KOPT-K1 (cell line): ENCODE results near the gene ZNF197.
A peak's percentile ranks its signal among the peaks of the same experiment; 100 is the strongest.
"Not testable (repeated sequence)": the region's sequence is repeated elsewhere in the genome, so short reads cannot be mapped to it uniquely, and the experiment has no call there.

Experiments
- H3K27ac ChIP-seq: fragments of 200-600 bp; sonication (generic); 2 replicates; pipeline ENCODE4 v1.5.1; 2016; ENCODE audit warnings: antibody characterized with exemption, mild to moderate bottlenecking, low read depth, low read length; ENCODE audit not compliant: poor library complexity, severe bottlenecking
- H3K36me3 ChIP-seq: fragments of 200-600 bp; sonication (generic); 2 replicates; pipeline ENCODE4 v1.5.1; 2017; ENCODE audit warnings: antibody characterized with exemption, mild to moderate bottlenecking, low read length, moderate library complexity; ENCODE audit not compliant: insufficient read depth
- H3K9me3 ChIP-seq: fragments of 200-600 bp; sonication (generic); 2 replicates; pipeline ENCODE4 v1.5.1; 2017; ENCODE audit warnings: antibody characterized with exemption, low read length, mild to moderate bottlenecking; ENCODE audit not compliant: insufficient read depth, poor library complexity, severe bottlenecking

Gene ZNF197

DNA sequence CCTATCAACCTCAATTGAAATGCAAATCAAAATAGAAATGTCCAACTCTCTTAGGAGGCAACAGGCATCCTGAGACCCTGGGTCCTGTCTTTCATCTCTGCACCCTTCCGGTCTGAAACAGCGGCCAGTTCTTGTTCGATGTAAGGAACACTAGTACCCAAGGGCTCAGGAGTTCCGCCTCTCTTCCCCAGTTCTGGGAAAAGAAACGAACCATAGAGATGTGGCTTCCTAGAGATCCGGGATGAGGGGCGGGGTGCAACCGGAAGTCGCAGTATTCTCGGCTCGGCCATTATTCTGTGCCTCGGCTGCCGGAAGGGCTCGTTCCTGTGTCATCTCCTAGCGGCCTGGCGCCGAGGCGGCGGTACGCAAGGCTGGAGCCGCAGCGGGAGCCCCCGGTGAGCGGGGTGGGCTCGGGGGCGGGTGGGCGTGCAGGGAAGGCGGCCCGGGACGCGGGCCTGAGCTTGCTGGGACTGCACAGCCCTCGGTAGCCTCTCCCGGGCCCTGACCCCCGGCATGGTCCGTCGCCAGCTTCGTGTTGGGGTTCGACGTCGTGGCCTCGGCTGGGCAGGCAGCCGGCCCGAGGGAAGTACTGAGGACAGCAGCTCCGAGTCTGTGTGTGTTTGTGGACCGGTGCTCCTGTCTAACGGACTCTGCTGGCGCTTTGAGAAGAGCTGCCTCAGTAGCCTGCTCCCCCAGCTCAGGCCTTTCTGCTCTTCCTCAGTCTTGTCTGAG is at the start of gene ZNF197:
Gene ZNF197, plus strand, starts transcription at position 288 of the 732 bp plus-strand sequence. CDS start 4,119 bp downstream, outside the sequence.
- no peaks in the 10 kb centered on the region for H3K9me3 ChIP-seq
- H3K36me3 ChIP-seq, result peaks cover 20% of the 10 kb centered on the region
- H3K27ac ChIP-seq, result peak within 1 kb of the TSS; percentile 76

DNA sequence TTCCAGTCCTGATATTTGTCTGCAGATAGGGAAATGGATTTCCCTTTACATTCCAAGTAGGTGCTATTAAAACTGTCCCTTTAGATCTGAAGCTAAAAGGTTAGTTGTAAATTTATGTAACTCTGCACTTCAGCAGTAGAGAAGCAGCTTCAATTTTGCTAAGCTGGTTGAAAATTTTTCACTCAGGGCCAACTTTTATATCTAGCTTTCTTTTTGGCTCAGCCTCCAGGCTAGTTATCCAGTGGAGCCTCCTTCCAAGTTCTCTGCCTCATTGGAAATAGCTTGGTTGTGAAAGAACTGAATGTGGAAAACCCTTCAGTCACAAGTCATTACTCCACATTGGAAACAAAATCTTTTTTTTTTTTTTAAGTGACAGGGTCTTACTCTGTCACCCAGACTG is 48.2 kb upstream of the ZNF197 start:
- Histone ChIP-seq H3K36me3 (peaks cover 7% of the 10 kb centered on the region; the same call in 1 of the 2 replicates), H3K27ac (no peak overlapping the region), H3K9me3 (peaks cover 57% of the 10 kb centered on the region)

DNA sequence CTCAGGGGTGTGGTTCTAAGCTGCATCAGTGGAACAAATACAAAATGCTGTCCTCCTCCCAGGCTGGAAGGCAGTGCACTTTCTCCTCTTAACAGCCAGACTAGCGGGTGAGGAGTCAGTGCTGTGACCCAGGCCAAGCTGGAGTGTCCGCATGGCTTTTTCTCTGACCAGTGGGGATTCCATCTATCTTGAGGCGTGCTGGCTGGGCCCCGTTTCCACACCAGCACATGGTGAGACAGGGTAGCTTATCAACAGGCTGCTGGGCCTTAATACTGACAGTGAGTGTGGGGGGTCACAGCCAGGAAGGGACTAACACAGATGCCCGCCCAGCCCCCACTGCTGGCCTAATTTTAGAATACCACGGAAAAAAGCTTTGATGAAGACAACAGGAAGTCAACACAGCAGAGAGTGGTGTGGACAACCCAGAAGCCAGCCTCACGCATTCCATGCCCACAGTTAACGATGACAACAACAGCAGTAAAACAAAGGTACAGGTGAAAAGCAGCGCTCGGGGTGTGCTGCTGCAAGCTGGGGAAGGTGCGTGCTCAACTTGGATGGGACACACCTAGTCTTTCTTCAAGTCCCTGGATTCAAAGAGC is 47.4 kb upstream of the ZNF197 start:
- H3K36me3 ChIP-seq, H3K27ac ChIP-seq: not testable (repeated sequence)
- H3K9me3 ChIP-seq, result peaks cover 49% of the 10 kb centered on the region

DNA sequence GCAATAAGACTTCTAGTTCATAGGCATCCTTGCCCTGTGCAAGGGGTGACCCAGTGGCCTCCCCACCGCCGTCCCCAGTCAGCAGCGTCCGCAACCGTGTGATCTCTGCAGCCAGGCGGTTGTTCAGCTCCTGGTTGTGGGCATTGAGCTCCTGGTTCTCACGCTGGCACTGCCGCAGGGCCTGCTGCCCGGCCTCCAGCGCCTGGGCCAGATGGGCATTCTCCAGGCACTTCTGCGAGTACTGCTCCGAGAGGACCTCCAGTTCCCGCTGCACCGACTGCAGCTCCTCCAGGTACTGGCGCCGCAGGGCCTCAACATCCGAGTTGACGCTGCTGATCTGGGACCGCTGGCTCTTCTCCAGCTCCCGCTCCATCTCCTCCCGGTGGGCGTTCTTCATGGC is 46.5 kb upstream of the ZNF197 start:
- H3K36me3 ChIP-seq, H3K27ac ChIP-seq: not testable (repeated sequence)
- H3K9me3 ChIP-seq, result peaks cover 41% of the 10 kb centered on the region

DNA sequence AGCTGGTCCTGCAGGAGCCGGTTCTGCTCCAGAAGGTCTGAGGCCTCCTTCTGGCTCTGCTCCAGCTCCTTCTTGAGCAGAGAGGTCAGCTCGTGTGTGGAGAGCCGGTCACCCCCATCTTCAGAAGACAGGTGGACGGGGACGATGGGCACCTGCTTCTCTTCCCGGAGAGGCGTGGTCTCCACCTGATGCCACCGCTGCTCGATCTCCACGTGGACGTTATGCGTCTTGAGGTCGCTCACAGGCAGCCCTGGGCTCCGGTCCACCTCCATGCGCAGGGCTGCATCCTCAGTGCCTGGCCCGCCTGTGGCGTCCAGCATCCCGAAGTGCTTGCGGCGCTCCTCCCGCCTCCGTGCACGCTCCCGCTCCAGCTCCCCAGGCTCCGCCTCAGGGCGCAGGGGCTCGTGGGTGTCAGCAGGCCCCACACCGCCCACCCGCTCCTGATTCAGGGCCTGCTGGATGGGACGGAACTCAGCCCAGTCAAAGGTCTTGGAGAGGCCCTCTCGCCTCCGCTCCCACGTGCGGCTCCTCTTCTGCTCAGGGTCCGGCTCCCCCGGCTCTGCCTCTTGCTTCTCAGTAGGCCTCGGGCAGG is 45.8 kb upstream of the ZNF197 start:
- peaks cover 36% of the 10 kb centered on the region for H3K9me3 ChIP-seq
- H3K27ac ChIP-seq, H3K36me3 ChIP-seq: not testable (repeated sequence)

DNA sequence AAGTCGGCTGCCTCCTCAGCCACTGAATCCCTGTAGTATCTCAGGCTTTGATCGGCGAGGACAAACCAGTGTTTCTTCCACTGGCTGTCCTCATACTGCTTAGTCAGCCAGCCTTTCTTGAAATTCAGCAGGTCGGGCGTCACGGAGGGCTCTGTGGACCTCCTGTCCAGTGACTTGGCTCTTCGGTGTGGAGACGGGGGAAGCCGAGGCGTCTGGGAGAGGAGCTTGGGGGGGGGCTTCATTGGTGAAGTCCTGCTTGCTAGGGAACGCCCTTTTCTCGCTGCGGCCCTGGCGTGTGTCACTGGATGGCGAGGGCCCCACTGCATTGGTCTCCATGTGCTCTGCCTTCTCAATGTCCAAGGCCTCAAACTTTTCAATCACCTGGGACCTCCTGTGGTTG is 45.1 kb upstream of the ZNF197 start:
- H3K36me3 ChIP-seq, H3K27ac ChIP-seq: not testable (repeated sequence)
- H3K9me3 ChIP-seq, result peaks cover 35% of the 10 kb centered on the region

DNA sequence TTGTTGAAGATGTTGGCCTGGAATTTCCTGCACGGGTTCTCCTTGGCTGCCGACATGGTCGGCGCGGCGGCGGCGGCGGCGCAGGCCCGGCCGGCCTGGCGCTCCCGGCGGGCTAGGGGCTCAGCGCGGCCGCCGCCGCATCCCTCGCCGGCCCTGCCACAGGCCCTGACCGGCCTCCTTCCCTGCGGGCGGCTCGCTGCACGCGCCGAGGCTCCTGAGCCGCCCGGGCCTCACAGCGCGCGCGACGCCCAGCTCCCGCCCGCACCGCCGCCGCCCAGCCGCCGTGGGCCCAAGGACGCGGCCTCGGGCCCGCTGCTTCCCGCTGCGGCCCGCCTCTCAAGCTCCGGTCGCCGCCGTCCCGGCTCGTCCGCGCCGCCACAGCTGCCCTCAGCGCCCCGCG is 43.9 kb upstream of the ZNF197 start:
- H3K36me3 ChIP-seq, H3K27ac ChIP-seq: not testable (repeated sequence)
- peaks cover 35% of the 10 kb centered on the region for H3K9me3 ChIP-seq

DNA sequence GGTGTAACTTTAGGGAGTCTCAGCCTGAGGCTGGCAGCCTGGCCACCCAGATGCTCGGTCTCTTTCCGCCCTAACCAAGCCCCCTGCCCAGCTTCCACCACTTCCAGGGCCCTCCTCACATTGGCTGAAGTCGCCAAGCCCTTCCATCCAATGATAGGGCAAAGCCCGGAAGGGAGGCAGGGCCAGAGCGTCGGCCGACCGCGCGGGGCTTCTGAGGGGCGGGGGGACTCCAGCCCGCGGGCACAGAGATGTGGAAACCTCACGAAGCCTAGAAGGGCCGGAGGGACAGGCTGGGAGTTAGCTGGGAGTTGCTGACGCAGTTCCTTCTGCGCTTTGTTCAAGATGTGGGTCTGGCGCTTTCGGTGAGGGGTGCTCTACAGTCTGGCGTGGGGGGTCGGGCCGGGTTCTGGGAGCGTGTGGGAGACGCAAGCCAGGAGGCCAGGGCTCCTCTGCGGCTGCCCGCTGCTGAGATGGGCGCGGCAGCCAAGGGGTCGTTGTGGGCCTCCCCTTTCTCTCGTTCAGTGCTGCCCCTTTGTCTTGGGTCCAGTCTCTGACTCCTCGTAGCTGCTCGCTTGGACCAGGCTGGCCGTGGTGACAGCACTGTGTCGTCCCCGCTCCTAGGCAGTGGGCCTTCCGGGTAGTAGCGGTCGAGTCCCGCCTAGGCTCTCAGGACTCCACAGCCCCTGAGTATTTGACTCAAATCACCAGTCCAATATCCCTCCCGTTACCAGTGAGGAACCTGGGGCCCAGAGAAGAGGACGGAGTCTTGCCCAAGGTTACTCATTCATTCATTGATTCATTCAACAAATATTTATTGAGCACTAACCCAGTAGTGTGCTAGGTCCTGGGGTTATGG is 40.0 kb upstream of the ZNF197 start, which contains the start of gene ZNF660:
Gene ZNF660, plus strand, starts transcription at position 319 of the 856 bp plus-strand sequence. CDS start 9,230 bp downstream, outside the sequence.
- peaks cover 20% of the 10 kb centered on the region for H3K9me3 ChIP-seq
- H3K36me3 ChIP-seq, result no peaks in the 10 kb centered on the region
- H3K27ac ChIP-seq, result no peak within 1 kb of the TSS

DNA sequence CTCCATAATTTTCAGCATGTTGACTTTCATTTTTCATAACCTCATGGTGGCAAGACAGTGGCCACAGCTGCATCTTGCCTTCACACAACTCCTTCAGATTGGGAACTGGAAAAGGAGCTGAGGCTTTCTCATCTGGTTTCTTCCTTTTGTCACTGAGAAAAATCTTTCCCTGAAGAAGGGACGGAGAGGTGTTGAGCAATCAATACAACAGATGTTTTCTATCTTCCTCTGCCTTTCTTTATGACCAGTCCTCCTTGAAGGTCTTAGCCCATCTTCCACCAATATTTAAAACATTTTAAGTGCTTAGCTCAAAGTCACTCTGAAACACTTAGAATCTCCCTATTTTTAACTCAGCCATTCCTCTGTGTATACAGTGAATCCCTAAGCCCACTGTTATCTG is 28.2 kb upstream of the ZNF197 start:
- no peaks in the 10 kb centered on the region for H3K36me3 ChIP-seq
- peaks cover 29% of the 10 kb centered on the region for H3K9me3 ChIP-seq
- H3K27ac ChIP-seq, result no peak overlapping the region

DNA sequence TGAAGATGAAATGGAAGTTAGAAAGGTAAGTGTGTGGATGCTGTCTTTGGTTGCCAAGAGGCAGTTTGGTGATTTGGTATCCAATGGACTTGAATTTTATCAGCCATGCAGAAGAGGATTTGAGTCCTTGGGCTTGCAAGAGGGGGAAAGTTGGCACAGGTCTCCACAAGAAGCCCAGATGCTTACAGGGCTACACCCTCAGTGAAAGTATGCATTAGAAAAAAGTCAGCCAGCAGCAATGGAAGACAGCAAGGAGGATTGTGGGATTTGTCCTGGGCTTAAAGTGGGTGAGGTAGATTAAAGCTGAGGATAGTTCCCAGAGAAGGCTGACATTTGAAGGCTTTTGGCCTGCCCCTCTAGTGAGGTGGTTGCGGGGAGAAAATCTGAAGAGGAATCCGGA is 23.1 kb upstream of the ZNF197 start:
- no peak overlapping the region for H3K27ac ChIP-seq
- no peaks in the 10 kb centered on the region for H3K36me3 ChIP-seq
- H3K9me3 ChIP-seq, result no peaks in the 10 kb centered on the region

DNA sequence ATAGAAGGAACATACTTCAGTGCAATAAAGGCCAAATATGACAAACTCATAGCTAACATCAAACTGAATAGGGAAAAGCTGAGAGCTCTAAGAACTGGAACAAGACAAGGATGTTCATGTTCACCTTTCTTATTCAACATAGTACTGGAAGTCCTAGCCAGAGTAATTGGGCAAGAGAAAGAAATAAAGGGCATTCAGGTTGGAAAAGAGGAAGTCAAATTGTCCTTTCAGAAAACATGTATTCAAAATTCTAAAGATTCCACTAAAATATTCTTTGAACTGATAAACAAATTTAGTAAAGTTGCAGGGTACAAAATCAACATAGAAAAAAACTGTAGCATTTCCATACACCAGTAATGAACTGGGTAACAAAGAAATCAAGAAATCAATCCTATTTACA is 12.2 kb upstream of the ZNF197 start:
- Histone ChIP-seq H3K36me3 (no peaks in the 10 kb centered on the region), H3K9me3 (no peaks in the 10 kb centered on the region), H3K27ac (no peak overlapping the region)

DNA sequence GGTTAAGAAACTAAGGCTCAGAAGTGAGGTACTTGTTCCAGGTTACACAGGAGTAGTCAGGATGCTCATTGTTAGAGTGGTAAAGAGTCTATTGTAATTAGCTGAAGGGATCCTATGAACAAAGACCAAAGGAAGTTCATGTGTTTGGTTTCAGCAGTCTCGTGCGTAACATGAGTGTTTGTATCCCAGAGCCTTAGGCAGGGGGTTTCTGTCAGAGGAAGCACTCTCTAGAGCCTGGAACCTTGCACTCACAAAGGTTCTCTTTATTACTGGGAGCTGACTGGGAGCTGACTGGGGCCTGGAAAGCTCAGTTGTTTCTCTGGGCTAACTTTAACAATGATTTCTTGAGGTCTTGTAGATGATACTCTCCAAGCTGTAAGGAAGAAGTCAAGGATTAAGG is 3.9 kb downstream of the ZNF197 start:
- H3K27ac ChIP-seq, result no peak overlapping the region
- peaks cover 58% of the 10 kb centered on the region for H3K36me3 ChIP-seq
- no peaks in the 10 kb centered on the region for H3K9me3 ChIP-seq

DNA sequence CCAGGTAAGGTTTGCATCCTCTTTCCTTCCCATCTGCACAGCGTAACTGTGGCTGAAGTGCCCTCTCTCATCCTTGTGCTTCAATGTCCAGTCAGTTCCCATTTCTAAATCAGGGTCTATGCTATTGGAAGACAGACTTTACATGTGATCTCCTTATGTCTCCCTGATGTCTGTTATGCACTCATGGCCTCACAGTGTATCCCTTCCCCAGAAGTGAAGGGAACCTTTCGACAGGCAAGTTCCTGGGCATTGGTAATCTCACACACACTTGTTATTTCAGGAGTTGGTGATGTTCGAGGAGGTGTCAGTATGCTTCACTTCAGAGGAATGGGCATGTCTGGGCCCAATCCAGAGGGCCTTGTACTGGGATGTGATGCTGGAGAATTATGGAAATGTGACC is 7.4 kb downstream of the ZNF197 start:
- peaks cover 93% of the 10 kb centered on the region for H3K36me3 ChIP-seq
- no peak overlapping the region for H3K27ac ChIP-seq
- peaks cover 20% of the 10 kb centered on the region for H3K9me3 ChIP-seq

DNA sequence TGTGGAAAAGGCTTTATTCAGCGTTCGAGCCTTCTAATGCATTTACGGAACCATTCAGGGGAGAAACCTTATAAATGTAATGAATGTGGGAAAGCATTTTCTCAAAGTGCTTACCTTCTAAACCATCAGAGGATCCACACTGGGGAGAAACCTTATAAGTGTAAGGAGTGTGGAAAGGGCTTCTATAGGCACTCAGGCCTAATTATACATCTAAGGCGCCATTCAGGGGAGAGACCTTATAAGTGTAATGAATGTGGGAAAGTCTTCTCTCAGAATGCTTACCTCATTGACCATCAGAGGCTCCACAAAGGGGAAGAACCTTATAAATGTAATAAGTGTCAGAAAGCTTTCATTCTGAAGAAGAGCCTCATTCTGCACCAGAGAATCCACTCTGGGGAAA is 17.5 kb downstream of the ZNF197 start:
- Histone ChIP-seq H3K36me3 (peaks cover 81% of the 10 kb centered on the region), H3K9me3 (peaks cover 98% of the 10 kb centered on the region), H3K27ac (no peak overlapping the region)

DNA sequence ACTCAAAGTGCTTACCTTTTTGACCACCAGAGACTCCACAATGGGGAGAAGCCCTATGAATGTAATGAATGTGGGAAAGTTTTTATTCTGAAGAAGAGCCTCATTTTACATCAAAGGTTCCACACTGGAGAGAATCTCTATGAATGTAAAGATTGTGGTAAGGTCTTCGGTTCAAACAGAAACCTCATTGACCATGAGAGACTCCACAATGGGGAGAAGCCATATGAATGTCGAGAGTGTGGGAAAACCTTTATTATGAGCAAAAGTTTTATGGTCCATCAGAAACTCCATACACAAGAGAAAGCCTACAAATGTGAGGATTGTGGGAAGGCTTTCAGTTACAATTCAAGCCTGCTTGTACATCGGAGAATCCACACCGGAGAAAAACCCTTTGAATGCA is 18.2 kb downstream of the ZNF197 start:
- Histone ChIP-seq H3K9me3 (peaks cover 92% of the 10 kb centered on the region), H3K27ac (no peak overlapping the region), H3K36me3 (peaks cover 77% of the 10 kb centered on the region)
